H9 (cell line): ENCODE results near the gene TBC1D5. TPM values are rescaled to one million over a fixed set of nuclear protein-coding genes. Genes with fewer than 3 reads are reported as not detected.

ENCODE experiments used
- DNase-seq: peaks from one replicate; pipeline ENCODE4 v3.0.0-alpha.2; 2017
- H2AFZ ChIP-seq: one replicate; pipeline ENCODE4 v1.6.1; 2013; ENCODE audit warnings: mild to moderate bottlenecking, low read length, control low read depth, moderate library complexity
- H2AK5ac ChIP-seq: 2 replicates; pipeline ENCODE4 v1.6.1; 2013; ENCODE audit warnings: low read length, control low read depth, mixed read lengths; ENCODE audit not compliant: insufficient read length
- H2BK120ac ChIP-seq: one replicate; pipeline ENCODE4 v1.6.1; 2013; ENCODE audit warnings: low read depth, mild to moderate bottlenecking, low read length, control low read depth, inconsistent platforms; ENCODE audit not compliant: poor library complexity, severe bottlenecking
- H2BK12ac ChIP-seq: 2 replicates; pipeline ENCODE4 v1.6.1; 2013; ENCODE audit warnings: low read length, control low read depth, mixed read lengths, low read depth; ENCODE audit not compliant: insufficient read length
- H2BK15ac ChIP-seq: 2 replicates; pipeline ENCODE4 v1.6.1; 2013; ENCODE audit warnings: low read depth, low read length, control low read depth
- H2BK20ac ChIP-seq: one replicate; pipeline ENCODE4 v1.6.1; 2013; ENCODE audit warnings: low read depth, mild to moderate bottlenecking, low read length, control low read depth, inconsistent platforms; ENCODE audit not compliant: poor library complexity, severe bottlenecking
- H2BK5ac ChIP-seq: 2 replicates; pipeline ENCODE4 v1.6.1; 2013; ENCODE audit warnings: low read length, control low read depth, mixed read lengths; ENCODE audit not compliant: insufficient read length
- H3K14ac ChIP-seq: 2 replicates; pipeline ENCODE4 v1.6.1; 2013; ENCODE audit warnings: low read length, control low read depth; ENCODE audit not compliant: insufficient read depth
- H3K18ac ChIP-seq: 2 replicates; pipeline ENCODE4 v1.6.1; 2013; ENCODE audit warnings: low read depth, mild to moderate bottlenecking, mixed read lengths, low read length, control low read depth; ENCODE audit not compliant: insufficient read length
- H3K23ac ChIP-seq: 2 replicates; pipeline ENCODE4 v1.6.1; 2013; ENCODE audit warnings: low read length, control low read depth, mixed read lengths, low read depth; ENCODE audit not compliant: insufficient read length
- H3K23me2 ChIP-seq: 2 replicates; pipeline ENCODE4 v1.6.1; 2013; ENCODE audit warnings: low read depth, mild to moderate bottlenecking, mixed read lengths, low read length, control low read depth; ENCODE audit not compliant: insufficient read length, poor library complexity, severe bottlenecking
- H3K27ac ChIP-seq: 2 replicates; pipeline ENCODE4 v1.5.1; 2013; ENCODE audit warnings: low read length, control low read depth, mixed read lengths, low read depth; ENCODE audit not compliant: insufficient read length
- H3K27me3 ChIP-seq: 2 replicates; pipeline ENCODE4 v1.6.1; 2013; ENCODE audit warnings: low read length, control low read depth, inconsistent platforms; ENCODE audit not compliant: insufficient read depth
- H3K4ac ChIP-seq: 2 replicates; pipeline ENCODE4 v1.6.1; 2013; ENCODE audit warnings: low read depth, mild to moderate bottlenecking, control low read depth, inconsistent platforms, low read length, moderate library complexity
- H3K4me1 ChIP-seq: 2 replicates; pipeline ENCODE4 v1.6.1; 2013; ENCODE audit warnings: low read length, control low read depth, inconsistent platforms; ENCODE audit not compliant: insufficient read depth
- H3K4me2 ChIP-seq: 2 replicates; pipeline ENCODE4 v1.6.1; 2013; ENCODE audit warnings: low read length, control low read depth, mixed read lengths; ENCODE audit not compliant: insufficient read length, insufficient read depth
- H3K56ac ChIP-seq: 2 replicates; pipeline ENCODE4 v1.6.1; 2013; ENCODE audit warnings: low read depth, mild to moderate bottlenecking, mixed read lengths, low read length, control low read depth; ENCODE audit not compliant: insufficient read length
- H3K79me1 ChIP-seq: 2 replicates; pipeline ENCODE4 v1.6.1; 2013; ENCODE audit warnings: low read depth, mild to moderate bottlenecking, moderate library complexity, low read length, control low read depth, inconsistent platforms; ENCODE audit not compliant: insufficient read depth, poor library complexity, severe bottlenecking
- H3K79me2 ChIP-seq: 2 replicates; pipeline ENCODE4 v1.6.1; 2013; ENCODE audit warnings: low read length, control low read depth, inconsistent platforms; ENCODE audit not compliant: insufficient read depth
- H3K9ac ChIP-seq: 2 replicates; pipeline ENCODE4 v1.6.1; 2013; ENCODE audit warnings: low read length, control low read depth, mixed read lengths; ENCODE audit not compliant: insufficient read length; ENCODE audit errors: extremely low read depth
- H3K9me3 ChIP-seq: one replicate; pipeline ENCODE4 v1.6.1; 2013; ENCODE audit warnings: low read depth, low read length, inconsistent platforms; ENCODE audit not compliant: control insufficient read depth
- H3T11ph ChIP-seq: one replicate; pipeline ENCODE4 v1.6.1; 2013; ENCODE audit warnings: mild to moderate bottlenecking, low read length, control low read depth, inconsistent platforms
- H4K20me1 ChIP-seq: one replicate; pipeline ENCODE4 v1.6.1; 2013; ENCODE audit not compliant: control insufficient read depth, insufficient read length, insufficient read depth
- H4K5ac ChIP-seq: 2 replicates; pipeline ENCODE4 v1.6.1; 2013; ENCODE audit warnings: low read depth, mild to moderate bottlenecking, mixed read lengths, low read length, control low read depth; ENCODE audit not compliant: insufficient read length
- H4K8ac ChIP-seq: replicated peaks from 2 replicates; pipeline ENCODE4 v1.6.1; 2013; ENCODE audit warnings: low read length, control low read depth, mixed read lengths, low read depth; ENCODE audit not compliant: insufficient read length
- H4K91ac ChIP-seq: 2 replicates; pipeline ENCODE4 v1.6.1; 2013; ENCODE audit warnings: low read depth, mild to moderate bottlenecking, moderate library complexity, mixed read lengths, low read length, control low read depth; ENCODE audit not compliant: insufficient read length
- H3K27ac Mint-ChIP-seq, 3 experiments: 2 replicates in 2 of 3; 3 replicates in 1 of 3; pipeline ENCODE4 v1.8.0; 2020 to 2021; ENCODE audit warnings: mixed read lengths in 3 of 3, mild to moderate bottlenecking in 1 of 3, moderate library complexity in 1 of 3
- H3K27me3 Mint-ChIP-seq: 2 replicates; pipeline ENCODE4 v1.8.0; 2021; ENCODE audit warnings: low read depth, mild to moderate bottlenecking, moderate library complexity, mixed read lengths
- H3K36me3 Mint-ChIP-seq, 3 experiments: 2 replicates in 2 of 3; 3 replicates in 1 of 3; pipeline ENCODE4 v1.8.0; 2020 to 2021; ENCODE audit warnings: low read depth in 3 of 3, mixed read lengths in 3 of 3; ENCODE audit not compliant: insufficient read depth in 1 of 3
- H3K4me1 Mint-ChIP-seq, 2 experiments: 2 replicates each; pipeline ENCODE4 v1.8.0; 2020; ENCODE audit warnings: mixed read lengths in 2 of 2
- H3K4me3 Mint-ChIP-seq, 2 experiments: 2 replicates in 1 of 2; 3 replicates in 1 of 2; pipeline ENCODE4 v1.8.0; 2020 to 2021; ENCODE audit warnings: mild to moderate bottlenecking in 2 of 2, mixed read lengths in 2 of 2, moderate library complexity in 1 of 2
- H3K9me3 Mint-ChIP-seq, 2 experiments: 2 replicates in 1 of 2; 3 replicates in 1 of 2; pipeline ENCODE4 v1.8.0; 2020; ENCODE audit warnings: mild to moderate bottlenecking in 2 of 2, mixed read lengths in 2 of 2, moderate library complexity in 1 of 2
- WGBS: extraction: QIAGEN DNeasy Blood & Tissue Kit; methylation state at CpG from one replicate; pipeline ENCODE4 v1.1.7; 2013; ENCODE audit warnings: missing lambda C conversion rate, low lambda C conversion rate, mixed read lengths; ENCODE audit not compliant: insufficient read length; ENCODE audit errors: extremely low coverage; 5-methylcytosine and 5-hydroxymethylcytosine counted together
- total RNA-seq: library from RNA; stranded (reverse); gene quantifications from 2 replicates; pipeline ENCODE4 v1.2.1, GENCODE V29; 2021
- TF ChIP-seq, protein P1 (sequence below): fragments of 200-600 bp; sonication (generic); conservative IDR thresholded peaks from 3 replicates; pipeline ENCODE4 v1.8.0; 2021; ENCODE audit warnings: antibody characterized with exemption, mild to moderate bottlenecking

Gene TBC1D5
- total RNA-seq, 1 experiment from 2014 or later = 25.0 TPM

DNA sequence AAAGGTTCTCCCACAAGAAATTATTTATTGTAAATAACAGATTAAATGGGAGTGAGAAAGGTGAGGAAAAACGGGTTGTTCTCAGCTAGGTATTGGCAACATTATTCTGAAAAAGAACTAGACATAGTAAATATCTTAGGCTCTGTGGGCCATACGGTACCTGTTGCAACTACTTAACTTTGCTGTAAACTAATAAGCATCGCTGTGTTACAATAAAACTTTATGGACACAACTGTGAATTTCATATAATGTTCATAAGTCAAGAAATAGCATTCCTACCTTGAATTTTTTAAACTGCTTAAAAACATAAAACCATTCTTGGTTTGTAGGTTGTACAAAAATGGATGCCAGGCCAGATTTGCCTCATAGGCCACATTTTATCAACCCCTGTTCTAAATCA is 183.9 kb downstream of the TBC1D5 start:
- H3K4ac ChIP-seq = no peak overlapping the region
- no peak overlapping the region for H3K18ac ChIP-seq
- H3T11ph ChIP-seq = no peak overlapping the region
- H3K4me1 ChIP-seq = no peaks in the 10 kb centered on the region; the same call in 1 of the 2 replicates
- no peaks in the 10 kb centered on the region for H3K79me2 ChIP-seq
- no CpG with 5 or more reads among the region's 3 CpGs for WGBS
- H4K20me1 ChIP-seq = no peaks in the 10 kb centered on the region
- no peak overlapping the region for H2BK15ac ChIP-seq
- H3K4me3 Mint-ChIP-seq = no peak overlapping the region
- H4K5ac ChIP-seq = no peak overlapping the region
- no peaks in the 10 kb centered on the region for H3K36me3 Mint-ChIP-seq
- H3K27me3 Mint-ChIP-seq = no peaks in the 10 kb centered on the region
- H3K27ac ChIP-seq = no peak overlapping the region
- no peak overlapping the region for H2BK20ac ChIP-seq
- H2AFZ ChIP-seq = no peak overlapping the region
- H3K9me3 ChIP-seq = no peaks in the 10 kb centered on the region
- H2BK120ac ChIP-seq = no peak overlapping the region
- H3K23ac ChIP-seq = no peak overlapping the region
- no peak overlapping the region for H3K9ac ChIP-seq
- H3K23me2 ChIP-seq = no peaks in the 10 kb centered on the region
- no peak for DNase-seq
- H4K91ac ChIP-seq = no peak overlapping the region
- H2BK5ac ChIP-seq = no peak overlapping the region
- no peaks in the 10 kb centered on the region for H3K79me1 ChIP-seq
- H3K14ac ChIP-seq = no peak overlapping the region
- no peak overlapping the region for H3K4me2 ChIP-seq
- H3K4me1 Mint-ChIP-seq = peaks cover 27 to 31% of the 10 kb centered on the region in 2 experiments
- TF ChIP-seq, protein P1, sequence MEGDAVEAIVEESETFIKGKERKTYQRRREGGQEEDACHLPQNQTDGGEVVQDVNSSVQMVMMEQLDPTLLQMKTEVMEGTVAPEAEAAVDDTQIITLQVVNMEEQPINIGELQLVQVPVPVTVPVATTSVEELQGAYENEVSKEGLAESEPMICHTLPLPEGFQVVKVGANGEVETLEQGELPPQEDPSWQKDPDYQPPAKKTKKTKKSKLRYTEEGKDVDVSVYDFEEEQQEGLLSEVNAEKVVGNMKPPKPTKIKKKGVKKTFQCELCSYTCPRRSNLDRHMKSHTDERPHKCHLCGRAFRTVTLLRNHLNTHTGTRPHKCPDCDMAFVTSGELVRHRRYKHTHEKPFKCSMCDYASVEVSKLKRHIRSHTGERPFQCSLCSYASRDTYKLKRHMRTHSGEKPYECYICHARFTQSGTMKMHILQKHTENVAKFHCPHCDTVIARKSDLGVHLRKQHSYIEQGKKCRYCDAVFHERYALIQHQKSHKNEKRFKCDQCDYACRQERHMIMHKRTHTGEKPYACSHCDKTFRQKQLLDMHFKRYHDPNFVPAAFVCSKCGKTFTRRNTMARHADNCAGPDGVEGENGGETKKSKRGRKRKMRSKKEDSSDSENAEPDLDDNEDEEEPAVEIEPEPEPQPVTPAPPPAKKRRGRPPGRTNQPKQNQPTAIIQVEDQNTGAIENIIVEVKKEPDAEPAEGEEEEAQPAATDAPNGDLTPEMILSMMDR = no peak
- H3K56ac ChIP-seq = no peak overlapping the region
- H3K9me3 Mint-ChIP-seq = no peaks in the 10 kb centered on the region
- H2AK5ac ChIP-seq = no peak overlapping the region
- no peak overlapping the region for H4K8ac ChIP-seq
- no peak overlapping the region for H2BK12ac ChIP-seq
- H3K27me3 ChIP-seq = no peaks in the 10 kb centered on the region
- H3K27ac Mint-ChIP-seq = no peak overlapping the region
